H1 (cell line): ENCODE data around the gene CSAD. TPM values are rescaled to one million over a fixed set of nuclear protein-coding genes. Genes with fewer than 3 reads are reported as not detected.

Experiments
- CTCF ChIA-PET: fragments of 300-600 bp; sonication (Branson Sonifier 250); formaldehyde crosslinking; loops from one replicate; lab custom pipeline; 2021; ENCODE audit not compliant: partially characterized antibody; lab: Charles Lee
- POLR2A ChIA-PET: fragments of 300-600 bp; sonication (Branson Sonifier 250); formaldehyde crosslinking; loops from one replicate; lab custom pipeline; 2021; ENCODE audit warnings: inconsistent platforms; ENCODE audit not compliant: partially characterized antibody; lab: Charles Lee
- DNase-seq, 2 experiments: peaks; one replicate each; pipeline versions ENCODE4 v3.0.0 to v3.0.0-alpha.2; 2010 to 2022; ENCODE audit warnings: low spot score in 2 of 2, low read depth in 1 of 2, mixed read lengths in 1 of 2
- FAIRE-seq: peaks from 2 replicates; lab custom pipeline; 2011; peaks lifted over from hg19 to GRCh38; lab: Jason Lieb, UNC
- H2AFZ ChIP-seq: 2 replicates; pipeline ENCODE4 v1.8.1; 2012; ENCODE audit warnings: low read length, inconsistent platforms
- H2AK5ac ChIP-seq: 2 replicates; pipeline ENCODE4 v1.6.1; 2013; ENCODE audit warnings: low read depth, low read length
- H2BK120ac ChIP-seq: replicated peaks from 2 replicates; pipeline ENCODE3; 2013; ENCODE audit warnings: low read depth, low read length, inconsistent platforms
- H2BK12ac ChIP-seq: 2 replicates; pipeline ENCODE4 v1.6.1; 2013; ENCODE audit warnings: low read depth, low read length
- H2BK15ac ChIP-seq: 2 replicates; pipeline ENCODE4 v1.6.1; 2013; ENCODE audit warnings: low read length
- H2BK20ac ChIP-seq: 2 replicates; pipeline ENCODE4 v1.6.1; 2013; ENCODE audit warnings: low read length
- H2BK5ac ChIP-seq: 2 replicates; pipeline ENCODE4 v1.6.1; 2013; ENCODE audit warnings: low read depth, low read length
- H3K14ac ChIP-seq: 2 replicates; pipeline ENCODE4 v1.6.1; 2013; ENCODE audit warnings: inconsistent platforms; ENCODE audit not compliant: insufficient read length
- H3K18ac ChIP-seq: 2 replicates; pipeline ENCODE4 v1.6.1; 2013; ENCODE audit warnings: low read length; ENCODE audit errors: extremely low read depth
- H3K23ac ChIP-seq: 2 replicates; pipeline ENCODE4 v1.6.1; 2013; ENCODE audit warnings: inconsistent platforms; ENCODE audit not compliant: insufficient read length
- H3K23me2 ChIP-seq: 2 replicates; pipeline ENCODE4 v1.6.1; 2013; ENCODE audit warnings: low read depth, low read length
- H3K27ac ChIP-seq: 2 replicates; pipeline ENCODE4 v1.6.1; 2011; ENCODE audit warnings: low read depth, low read length, inconsistent platforms
- H3K27me3 ChIP-seq, 4 experiments: replicated peaks in 1 of 4; 1 replicate in 1 of 4; 2 replicates in 3 of 4; pipeline versions ENCODE4 v1.6.1 to v1.8.1; 2011 to 2013; ENCODE audit warnings: low read length in 3 of 4, mild to moderate bottlenecking in 3 of 4, inconsistent platforms in 2 of 4, mixed read lengths in 2 of 4, moderate library complexity in 1 of 4; ENCODE audit not compliant: control insufficient read depth in 3 of 4, insufficient read depth in 3 of 4; ENCODE audit errors: extremely low read depth in 1 of 4
- H3K36me3 ChIP-seq, 4 experiments: 2 replicates each; pipeline versions ENCODE4 v1.6.1 to v1.8.1; 2011 to 2013; ENCODE audit warnings: mild to moderate bottlenecking in 4 of 4, low read length in 3 of 4, moderate library complexity in 2 of 4, control low read depth in 1 of 4, inconsistent platforms in 1 of 4; ENCODE audit not compliant: insufficient read depth in 4 of 4, control insufficient read depth in 2 of 4
- H3K4ac ChIP-seq: replicated peaks from 2 replicates; pipeline ENCODE3; 2013; ENCODE audit warnings: low read length, low read depth, mixed read lengths, inconsistent platforms; ENCODE audit not compliant: insufficient read length
- H3K4me1 ChIP-seq, 4 experiments: replicated peaks in 1 of 4; 1 replicate in 1 of 4; 2 replicates in 3 of 4; pipeline versions ENCODE4 v1.6.1 to v1.8.1; 2011 to 2013; ENCODE audit warnings: low read length in 3 of 4, inconsistent platforms in 2 of 4, mixed read lengths in 1 of 4; ENCODE audit not compliant: insufficient read depth in 4 of 4, control insufficient read depth in 3 of 4
- H3K4me2 ChIP-seq, 2 experiments: 2 replicates each; pipeline versions ENCODE4 v1.6.1 to v1.8.1; 2011 to 2013; ENCODE audit warnings: low read depth in 2 of 2, low read length in 2 of 2, control low read depth in 1 of 2, inconsistent platforms in 1 of 2, mild to moderate bottlenecking in 1 of 2; ENCODE audit not compliant: insufficient read depth in 1 of 2
- H3K4me3 ChIP-seq, 4 experiments: fragments of 200-600, 300-600 bp in 1 of 4; sonication (generic), shearing (Covaris generic), sonication (Bioruptor Twin) in 1 of 4; 2 replicates each; pipeline versions ENCODE4 v1.5.1 to v1.8.1; 2011 to 2016; ENCODE audit warnings: low read length in 4 of 4, low read depth in 3 of 4, control low read depth in 2 of 4, inconsistent platforms in 2 of 4, mild to moderate bottlenecking in 2 of 4, mixed read lengths in 1 of 4, moderate library complexity in 1 of 4; ENCODE audit not compliant: insufficient read depth in 2 of 4; ENCODE audit errors: extremely low read depth in 1 of 4
- H3K56ac ChIP-seq: replicated peaks from 2 replicates; pipeline ENCODE3; 2013; ENCODE audit warnings: low read depth, mild to moderate bottlenecking, mixed read lengths, low read length, inconsistent platforms; ENCODE audit not compliant: insufficient read length
- H3K79me1 ChIP-seq: 2 replicates; pipeline ENCODE4 v1.6.1; 2013; ENCODE audit warnings: low read depth, low read length, control low read depth
- H3K79me2 ChIP-seq, 2 experiments: 2 replicates each; pipeline versions ENCODE4 v1.6.1 to v1.8.1; 2012 to 2013; ENCODE audit warnings: low read length in 2 of 2, mild to moderate bottlenecking in 2 of 2, inconsistent platforms in 1 of 2; ENCODE audit not compliant: insufficient read depth in 2 of 2, control insufficient read depth in 1 of 2
- H3K9ac ChIP-seq, 4 experiments: replicated peaks in 1 of 4; 1 replicate in 1 of 4; 2 replicates in 3 of 4; pipeline versions ENCODE4 v1.6.1 to v1.8.1; 2011 to 2013; ENCODE audit warnings: low read depth in 3 of 4, low read length in 3 of 4, control low read depth in 2 of 4, mild to moderate bottlenecking in 2 of 4, moderate library complexity in 2 of 4, inconsistent platforms in 1 of 4; ENCODE audit errors: extremely low read depth in 1 of 4
- H3K9me3 ChIP-seq, 2 experiments: 2 replicates each; pipeline versions ENCODE4 v1.6.1 to v1.8.1; 2012 to 2013; ENCODE audit warnings: mild to moderate bottlenecking in 2 of 2, moderate library complexity in 2 of 2, control low read depth in 1 of 2, inconsistent platforms in 1 of 2, low read depth in 1 of 2, low read length in 1 of 2, mixed read lengths in 1 of 2; ENCODE audit not compliant: insufficient read depth in 2 of 2
- H4K20me1 ChIP-seq, 2 experiments: replicated peaks in 1 of 2; 2 replicates each; pipeline versions ENCODE3 to v1.8.1; 2011 to 2013; ENCODE audit warnings: inconsistent platforms in 2 of 2, low read length in 2 of 2, mild to moderate bottlenecking in 1 of 2; ENCODE audit not compliant: insufficient read depth in 2 of 2, control insufficient read depth in 1 of 2
- H4K5ac ChIP-seq: 2 replicates; pipeline ENCODE4 v1.6.1; 2013; ENCODE audit warnings: low read length, low read depth, mixed read lengths, inconsistent platforms; ENCODE audit not compliant: insufficient read length
- H4K8ac ChIP-seq: 2 replicates; pipeline ENCODE4 v1.8.0; 2013; ENCODE audit warnings: mild to moderate bottlenecking, moderate library complexity, low read length, inconsistent platforms; ENCODE audit not compliant: insufficient read depth; ENCODE audit errors: extremely low read depth
- H4K91ac ChIP-seq: replicated peaks from 2 replicates; pipeline ENCODE3; 2013; ENCODE audit warnings: low read length, mixed read lengths, inconsistent platforms; ENCODE audit not compliant: insufficient read length
- BRCA1 ChIP-seq: IDR thresholded peaks from 2 replicates; pipeline ENCODE4 v1.6.1; 2012; ENCODE audit warnings: low read depth, low read length, improper control_type of control experiment
- CBX8 ChIP-seq: fragments of 300-800, 300-1000 bp; sonication (generic); IDR thresholded peaks from 2 replicates; pipeline ENCODE4 v1.7.1; 2016; ENCODE audit warnings: low read depth, low read length, borderline replicate concordance
- CHD1 ChIP-seq: IDR thresholded peaks from 2 replicates; pipeline ENCODE4 v1.6.1; 2012; ENCODE audit warnings: low read depth, low read length, improper control_type of control experiment
- CTBP2 ChIP-seq: IDR thresholded peaks from 2 replicates; pipeline ENCODE4 v1.7.0; 2011; ENCODE audit warnings: borderline replicate concordance, mild to moderate bottlenecking, moderate library complexity, mixed read lengths, low read length; ENCODE audit not compliant: insufficient read depth, insufficient read length
- EZH2 ChIP-seq: fragments of 200-600 bp; sonication (generic); IDR thresholded peaks from 2 replicates; pipeline ENCODE4 v1.7.1; 2012; ENCODE audit warnings: low read depth, mild to moderate bottlenecking, moderate library complexity, low read length, inconsistent platforms; ENCODE audit not compliant: severe bottlenecking
- GABPA ChIP-seq: IDR thresholded peaks from 2 replicates; pipeline ENCODE4 v1.6.1; 2011; ENCODE audit warnings: mild to moderate bottlenecking, low read length, moderate library complexity, borderline replicate concordance; ENCODE audit not compliant: insufficient read depth
- KDM5A ChIP-seq: fragments of 200-600 bp; IDR thresholded peaks from 2 replicates; pipeline ENCODE4 v1.7.1; 2012; ENCODE audit warnings: mild to moderate bottlenecking, low read length, inconsistent platforms, mixed read lengths
- NRF1 ChIP-seq: IDR thresholded peaks from 2 replicates; pipeline ENCODE4 v1.6.1; 2011; ENCODE audit warnings: mild to moderate bottlenecking, low read depth, low read length, improper control_type of control experiment
- POLR2AphosphoS5 ChIP-seq: IDR thresholded peaks from 2 replicates; pipeline ENCODE4 v1.6.1; 2011; ENCODE audit warnings: low read depth, low read length
- SUZ12 ChIP-seq: fragments of 200-600 bp; sonication (generic); IDR thresholded peaks from 2 replicates; pipeline ENCODE4 v1.6.1; 2012; ENCODE audit warnings: mild to moderate bottlenecking, inconsistent platforms, low read length, moderate library complexity, mixed read lengths
- WGBS, 2 experiments: shearing (Covaris generic) in 1 of 2; methylation state at CpG; one replicate each; pipeline versions ENCODE4 v1.1.6 to v1.1.7; 2013 to 2015; ENCODE audit warnings: low lambda C conversion rate in 2 of 2, mixed read lengths in 2 of 2, inconsistent platforms in 1 of 2, low coverage in 1 of 2, missing lambda C conversion rate in 1 of 2; ENCODE audit not compliant: insufficient replicate concordance in 2 of 2, insufficient coverage in 1 of 2, insufficient read length in 1 of 2; ENCODE audit errors: extremely low coverage in 1 of 2, missing lambda C conversion rate in 1 of 2; 5-methylcytosine and 5-hydroxymethylcytosine counted together
- polyA plus RNA-seq, 7 experiments: library from polyadenylated mRNA; depleted of rRNA in 3 of 7; stranded (reverse) in 5 of 7; unstranded in 2 of 7; fragments of >200 nt in 5 of 7; fragments of 200-250 nt in 2 of 7; gene quantifications; 1 replicate in 5 of 7; 2 replicates in 1 of 7; 4 replicates in 1 of 7; pipeline versions ENCODE4 v1.2.1 to v1.2.3, GENCODE V29; 2011 to 2013; ENCODE audit warnings: missing spikeins in 2 of 7, mixed read lengths in 2 of 7
- total RNA-seq: library from RNA; stranded (reverse); fragmentation: NEBNext Ultra II Directional; extraction: Animal tissue kit (Norgen Biotek cat#: 25700); gene quantifications from 2 replicates; pipeline ENCODE4 v1.2.1, GENCODE V29; 2021

The CSAD gene
- total and polyA plus RNA-seq, 2 of the 8 experiments (the other 6 are each of a cell fraction or from before 2014, with no cell fraction given), result 8.8 to 11.3 TPM

GRCh38 chr12:53214687-53215455 lies 34.1 kb upstream of the CSAD start:
- peaks cover 2 to 7% of the 10 kb centered on the region in 2 experiments for H4K20me1 ChIP-seq
- peak overlapping the region; percentile 91 for H4K91ac ChIP-seq
- peak overlapping the region; percentile 61 for H3K4ac ChIP-seq
- no peak for DNase-seq
- peak overlapping the region; percentile 98 for H2BK5ac ChIP-seq
- peak overlapping the region; percentile 95; the same call in 1 of the 2 replicates for H2AK5ac ChIP-seq
- peaks cover 16 to 36% of the 10 kb centered on the region in 2 experiments for H3K79me2 ChIP-seq
- peak overlapping the region; percentile 100; the same call in 1 of the 2 replicates for H2BK12ac ChIP-seq
- no peak overlapping the region for H3K14ac ChIP-seq
- H3K79me1 ChIP-seq, result peaks cover 17% of the 10 kb centered on the region
- H2BK120ac ChIP-seq, result peak overlapping the region; percentile 52
- H2BK20ac ChIP-seq, result peak overlapping the region; percentile 68
- H3K4me2 ChIP-seq, result peak overlapping the region; percentile 9 to 11; a peak in 3 of 4 replicates
- 0 out of 2 replicates have a peak overlapping the region, but pooled peaks have one; percentile 92 for H3K18ac ChIP-seq
- no peak overlapping the region for H2AFZ ChIP-seq
- 80% methylated on average over 11 of the region's 12 CpGs; no CpG with 5 or more reads in 1 of the 2 experiments for WGBS, 2 experiments
- no peak overlapping the region for H4K5ac ChIP-seq
- no peak overlapping the region; the same call in 1 of the 2 replicates for H4K8ac ChIP-seq
- peak overlapping the region; percentile 95 for H2BK15ac ChIP-seq
- H3K4me3 ChIP-seq, result no peak overlapping the region
- no peak for FAIRE-seq
- H3K23ac ChIP-seq, result no peak overlapping the region
- peaks cover 16% of the 10 kb centered on the region for H3K23me2 ChIP-seq
- H3K27ac ChIP-seq, result 0 out of 2 replicates have a peak overlapping the region, but pooled peaks have one; percentile 9
- ChIA-PET CTCF (interaction anchor here (0.6 to 22.3 kb wide), 22 partner anchors 8 to 206 kb away, joined by 3 to 654 read pairs (median 9); partner anchors contain the start of genes AAAS, CSAD, ESPL1 and MYG1), POLR2A (interaction anchor here (0.7 to 13.6 kb wide), 17 partner anchors 14 to 218 kb away, joined by 3 to 151 read pairs (median 5); partner anchors contain the start of genes ESPL1, MYG1, PFDN5 and RARG)
- H3K9ac ChIP-seq, result no peak overlapping the region
- no peak overlapping the region for H3K56ac ChIP-seq
- no peaks in the 10 kb centered on the region for H3K9me3 ChIP-seq
- peaks cover 0 to 3% (median 0%) of the 10 kb centered on the region in 4 experiments; a peak in 1 of 7 replicates for H3K27me3 ChIP-seq
- H3K4me1 ChIP-seq, result peaks cover 21 to 52% (median 39%) of the 10 kb centered on the region in 4 experiments
- peaks cover 20 to 45% (median 31%) of the 10 kb centered on the region in 4 experiments for H3K36me3 ChIP-seq
- no peak for TF ChIP-seq KDM5A
- TF ChIP-seq EZH2, result no peak
- TF ChIP-seq CBX8, result no peak
- TF ChIP-seq GABPA, result no peak
- no peak for TF ChIP-seq POLR2AphosphoS5
- no peak for TF ChIP-seq CTBP2
- no peak for TF ChIP-seq SUZ12
- TF ChIP-seq NRF1, result no peak
- no peak for TF ChIP-seq CHD1
- TF ChIP-seq BRCA1, result no peak
